ENCODE measurements around the gene CR1.

DNA sequence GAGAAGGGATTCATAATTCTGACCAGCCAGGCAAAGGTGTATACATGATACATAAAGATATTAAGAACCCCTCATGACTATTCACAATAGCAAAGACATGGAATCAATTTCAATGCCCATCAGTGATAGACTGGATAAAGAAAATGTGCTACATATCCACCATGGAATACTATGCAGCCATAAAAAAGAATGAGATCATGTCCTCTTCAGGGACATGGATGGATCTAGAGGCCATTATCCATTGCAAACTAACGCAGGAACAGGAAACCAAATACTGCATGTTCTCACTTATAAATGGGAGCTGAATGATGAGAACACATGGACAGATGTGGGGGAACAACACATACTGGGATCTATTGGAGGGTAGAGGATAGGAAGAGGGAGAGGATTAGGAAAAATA, 170.4 kb downstream of the CR1 start:
- no peak for TF ChIP-seq POLR2A (IDR thresholded peaks at IDR 0.05)
- no peak for TF ChIP-seq POLR2AphosphoS5 (IDR thresholded peaks at IDR 0.05)
- TF ChIP-seq, protein P1, sequence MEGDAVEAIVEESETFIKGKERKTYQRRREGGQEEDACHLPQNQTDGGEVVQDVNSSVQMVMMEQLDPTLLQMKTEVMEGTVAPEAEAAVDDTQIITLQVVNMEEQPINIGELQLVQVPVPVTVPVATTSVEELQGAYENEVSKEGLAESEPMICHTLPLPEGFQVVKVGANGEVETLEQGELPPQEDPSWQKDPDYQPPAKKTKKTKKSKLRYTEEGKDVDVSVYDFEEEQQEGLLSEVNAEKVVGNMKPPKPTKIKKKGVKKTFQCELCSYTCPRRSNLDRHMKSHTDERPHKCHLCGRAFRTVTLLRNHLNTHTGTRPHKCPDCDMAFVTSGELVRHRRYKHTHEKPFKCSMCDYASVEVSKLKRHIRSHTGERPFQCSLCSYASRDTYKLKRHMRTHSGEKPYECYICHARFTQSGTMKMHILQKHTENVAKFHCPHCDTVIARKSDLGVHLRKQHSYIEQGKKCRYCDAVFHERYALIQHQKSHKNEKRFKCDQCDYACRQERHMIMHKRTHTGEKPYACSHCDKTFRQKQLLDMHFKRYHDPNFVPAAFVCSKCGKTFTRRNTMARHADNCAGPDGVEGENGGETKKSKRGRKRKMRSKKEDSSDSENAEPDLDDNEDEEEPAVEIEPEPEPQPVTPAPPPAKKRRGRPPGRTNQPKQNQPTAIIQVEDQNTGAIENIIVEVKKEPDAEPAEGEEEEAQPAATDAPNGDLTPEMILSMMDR (IDR thresholded peaks at IDR 0.05), result no peak
